Fibroblast of villous mesenchyme (primary cell): ENCODE results near the gene COTL1. TPM values are rescaled to one million over a fixed set of nuclear protein-coding genes. Genes with fewer than 3 reads are reported as not detected.

ENCODE experiments used
- DNase-seq: peaks from one replicate; pipeline ENCODE4 v3.0.0-alpha.2; 2010; ENCODE audit warnings: low read depth
- H3K4me3 ChIP-seq: 2 replicates; pipeline ENCODE4 v1.5.1; 2011; ENCODE audit warnings: low read depth, mild to moderate bottlenecking, low read length
- total RNA-seq: library from RNA; depleted of rRNA; stranded (reverse); fragments of >200 nt; gene quantifications from 2 replicates; pipeline ENCODE4 v1.2.3, GENCODE V29; 2012
- TF ChIP-seq, protein P1 (sequence below): IDR thresholded peaks from 2 replicates; pipeline ENCODE4 v1.5.1; 2012; ENCODE audit warnings: low read depth, mild to moderate bottlenecking, low read length; ENCODE audit not compliant: insufficient read depth

Gene COTL1
- total RNA-seq, 1 donor, result 265 TPM

DNA sequence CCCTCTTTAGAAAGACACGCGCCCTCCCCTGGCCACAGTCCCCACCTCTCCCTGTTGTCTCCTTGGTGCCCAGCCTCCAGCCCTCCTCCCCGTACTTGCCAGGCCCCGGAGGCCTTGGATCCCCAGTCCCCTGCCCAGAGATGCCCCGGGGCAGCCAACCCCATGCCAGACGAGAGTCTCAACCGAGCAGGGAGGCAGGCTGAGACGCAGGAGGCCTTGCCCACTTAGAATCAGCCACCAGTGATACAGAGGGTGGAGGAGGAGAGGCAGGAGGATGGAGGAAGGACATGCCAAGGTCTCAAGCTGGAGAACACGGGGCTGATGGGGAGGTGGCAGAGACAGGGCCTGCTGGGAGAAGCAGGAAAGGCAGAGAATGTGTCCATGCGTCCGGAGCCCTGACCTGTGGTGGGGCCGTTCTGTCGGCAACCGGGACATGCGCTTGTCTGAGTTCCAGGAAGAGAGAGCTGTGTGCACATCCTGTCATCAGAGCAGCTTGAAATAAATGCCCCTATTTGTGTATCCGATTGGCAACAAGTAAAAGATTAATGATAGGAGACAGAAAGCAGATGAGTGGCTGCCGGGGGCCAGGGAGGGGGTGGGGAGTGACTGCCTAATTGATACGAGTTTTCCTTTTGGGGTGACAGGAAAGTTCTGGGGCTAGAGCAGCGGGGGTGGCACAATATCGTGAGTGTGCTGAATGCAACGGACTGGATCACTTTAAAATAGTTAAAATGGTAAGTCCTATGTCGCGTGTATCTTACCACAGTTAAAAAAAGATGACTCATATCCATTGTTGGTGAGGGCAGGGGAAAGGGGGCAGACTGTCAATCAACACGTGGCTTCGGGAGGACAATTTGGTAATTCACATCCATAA, 68.7 kb downstream of the COTL1 start:
- TF ChIP-seq, protein P1, sequence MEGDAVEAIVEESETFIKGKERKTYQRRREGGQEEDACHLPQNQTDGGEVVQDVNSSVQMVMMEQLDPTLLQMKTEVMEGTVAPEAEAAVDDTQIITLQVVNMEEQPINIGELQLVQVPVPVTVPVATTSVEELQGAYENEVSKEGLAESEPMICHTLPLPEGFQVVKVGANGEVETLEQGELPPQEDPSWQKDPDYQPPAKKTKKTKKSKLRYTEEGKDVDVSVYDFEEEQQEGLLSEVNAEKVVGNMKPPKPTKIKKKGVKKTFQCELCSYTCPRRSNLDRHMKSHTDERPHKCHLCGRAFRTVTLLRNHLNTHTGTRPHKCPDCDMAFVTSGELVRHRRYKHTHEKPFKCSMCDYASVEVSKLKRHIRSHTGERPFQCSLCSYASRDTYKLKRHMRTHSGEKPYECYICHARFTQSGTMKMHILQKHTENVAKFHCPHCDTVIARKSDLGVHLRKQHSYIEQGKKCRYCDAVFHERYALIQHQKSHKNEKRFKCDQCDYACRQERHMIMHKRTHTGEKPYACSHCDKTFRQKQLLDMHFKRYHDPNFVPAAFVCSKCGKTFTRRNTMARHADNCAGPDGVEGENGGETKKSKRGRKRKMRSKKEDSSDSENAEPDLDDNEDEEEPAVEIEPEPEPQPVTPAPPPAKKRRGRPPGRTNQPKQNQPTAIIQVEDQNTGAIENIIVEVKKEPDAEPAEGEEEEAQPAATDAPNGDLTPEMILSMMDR, result no peak
- DNase-seq, result no peak
- no peak overlapping the region for H3K4me3 ChIP-seq

DNA sequence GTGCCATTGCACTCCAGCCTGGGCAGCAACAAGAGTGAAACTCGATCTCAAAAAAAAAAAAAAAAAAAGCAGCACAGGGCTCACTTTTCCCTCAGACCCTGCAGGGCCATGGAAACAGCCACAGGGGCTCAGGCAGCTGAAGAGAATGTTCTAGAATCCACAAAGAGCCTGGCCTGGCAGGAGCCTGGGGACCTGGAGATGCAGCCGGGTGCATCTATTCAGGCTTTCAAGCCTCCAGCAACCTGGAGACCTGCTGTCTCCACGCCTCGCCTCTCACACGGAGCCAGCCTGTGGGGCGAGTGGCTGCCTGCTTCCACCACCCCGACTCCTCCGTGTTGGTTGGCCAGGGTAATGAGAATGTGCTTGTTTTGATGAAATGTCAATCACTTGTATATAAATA, 69.4 kb downstream of the COTL1 start:
- no peak overlapping the region for H3K4me3 ChIP-seq
- TF ChIP-seq, protein P1, result no peak
- no peak for DNase-seq

DNA sequence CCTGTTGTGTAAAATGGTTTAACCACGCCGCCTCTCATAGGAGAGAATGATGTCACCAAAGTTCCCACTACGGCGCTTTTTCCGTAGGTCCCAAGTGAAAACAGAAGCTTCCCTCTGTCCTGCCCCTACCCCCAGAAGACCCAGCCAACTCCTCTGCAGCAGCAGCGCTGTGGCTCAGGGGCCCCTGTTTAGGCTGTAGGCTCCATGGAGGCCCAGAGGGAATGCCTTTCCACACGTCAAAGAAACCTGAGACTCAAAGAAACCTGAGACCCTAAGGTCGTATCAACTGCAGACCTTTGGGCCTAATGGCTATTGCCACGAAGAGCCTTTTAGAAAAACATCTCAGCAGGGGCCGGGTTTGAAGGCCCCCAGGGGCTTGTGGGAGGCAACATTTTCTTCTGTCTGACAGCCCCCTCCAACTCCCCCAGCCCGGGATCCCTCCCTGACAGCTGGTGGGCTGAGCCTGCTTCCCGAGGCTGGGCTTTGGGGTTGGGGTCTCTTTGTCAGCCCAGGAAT, 70.3 kb downstream of the COTL1 start:
- H3K4me3 ChIP-seq, result no peak overlapping the region
- no peak for DNase-seq
- TF ChIP-seq, protein P1, result no peak

DNA sequence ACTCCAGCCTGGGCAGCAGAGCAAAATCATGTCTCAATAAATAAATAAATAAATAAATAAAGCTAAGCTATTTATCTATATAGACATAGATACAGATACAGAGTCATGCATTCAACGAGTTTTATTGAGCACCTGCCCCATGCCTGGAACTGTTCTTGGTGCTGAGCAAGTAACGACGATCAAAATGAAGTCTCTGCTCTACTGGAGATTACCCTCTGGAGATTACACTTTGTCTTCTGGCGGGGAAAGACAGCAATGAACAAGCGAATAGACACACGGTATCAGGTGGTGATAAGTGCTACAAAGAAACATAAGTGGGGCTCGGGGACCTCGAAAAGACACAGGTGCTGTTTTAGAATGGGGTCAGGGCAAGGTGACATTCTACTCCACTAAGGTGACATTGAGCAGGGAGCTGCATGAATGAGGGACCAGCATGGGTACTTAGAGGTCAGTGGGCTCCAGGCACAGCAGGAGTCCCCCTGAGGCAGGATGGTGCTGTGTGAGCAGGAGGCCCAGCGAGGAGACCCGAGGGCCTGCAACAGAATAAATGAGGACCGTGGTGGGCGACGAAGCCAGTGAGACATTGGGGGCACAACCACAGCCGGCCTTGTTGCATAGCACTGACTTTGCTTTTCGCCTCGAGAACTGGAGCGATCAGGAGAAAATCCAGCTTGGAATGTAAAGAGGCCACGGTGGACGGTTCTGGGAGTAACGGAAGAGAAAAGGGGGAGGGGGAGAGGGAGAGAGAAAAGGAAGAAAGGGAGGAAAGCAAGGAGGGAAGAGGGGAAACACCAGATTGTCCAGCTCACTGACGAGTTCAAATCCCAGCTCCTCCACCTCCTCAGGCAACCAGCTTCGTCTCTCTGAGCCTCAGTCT, 71.0 kb downstream of the COTL1 start:
- TF ChIP-seq, protein P1, result no peak
- H3K4me3 ChIP-seq, result no peak overlapping the region
- no peak for DNase-seq

DNA sequence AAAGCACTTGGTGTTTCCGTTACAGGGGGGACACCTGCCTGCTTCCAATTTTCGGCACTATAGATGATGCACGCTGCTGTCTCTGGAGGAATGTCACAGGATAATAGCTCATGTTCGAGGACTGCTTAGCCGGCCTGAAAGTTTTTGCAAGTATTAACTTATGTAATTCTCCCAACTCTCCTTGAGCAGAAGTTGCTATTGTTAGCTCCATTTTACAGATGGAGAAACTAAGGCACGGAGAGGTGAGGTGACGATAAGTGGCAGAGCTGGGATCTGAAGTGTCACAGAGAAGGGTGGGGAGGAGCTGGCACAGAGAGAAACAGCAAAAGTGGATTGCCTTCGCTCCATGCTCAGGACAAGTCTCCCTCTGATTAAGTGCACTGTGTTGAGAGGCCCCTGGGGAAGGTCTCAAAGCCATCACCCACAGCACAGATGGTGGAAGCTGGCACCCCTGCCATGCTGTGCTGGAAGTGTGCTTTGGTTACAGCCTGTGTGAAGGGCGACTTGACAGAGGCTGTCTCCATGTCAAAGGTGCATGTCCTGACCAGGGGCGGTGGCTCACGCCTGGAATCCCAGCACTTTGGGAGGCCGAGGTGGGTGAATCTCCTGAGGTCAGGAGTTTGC, 72.7 kb downstream of the COTL1 start:
- TF ChIP-seq, protein P1, result no peak
- no peak overlapping the region for H3K4me3 ChIP-seq
- DNase-seq, result no peak

DNA sequence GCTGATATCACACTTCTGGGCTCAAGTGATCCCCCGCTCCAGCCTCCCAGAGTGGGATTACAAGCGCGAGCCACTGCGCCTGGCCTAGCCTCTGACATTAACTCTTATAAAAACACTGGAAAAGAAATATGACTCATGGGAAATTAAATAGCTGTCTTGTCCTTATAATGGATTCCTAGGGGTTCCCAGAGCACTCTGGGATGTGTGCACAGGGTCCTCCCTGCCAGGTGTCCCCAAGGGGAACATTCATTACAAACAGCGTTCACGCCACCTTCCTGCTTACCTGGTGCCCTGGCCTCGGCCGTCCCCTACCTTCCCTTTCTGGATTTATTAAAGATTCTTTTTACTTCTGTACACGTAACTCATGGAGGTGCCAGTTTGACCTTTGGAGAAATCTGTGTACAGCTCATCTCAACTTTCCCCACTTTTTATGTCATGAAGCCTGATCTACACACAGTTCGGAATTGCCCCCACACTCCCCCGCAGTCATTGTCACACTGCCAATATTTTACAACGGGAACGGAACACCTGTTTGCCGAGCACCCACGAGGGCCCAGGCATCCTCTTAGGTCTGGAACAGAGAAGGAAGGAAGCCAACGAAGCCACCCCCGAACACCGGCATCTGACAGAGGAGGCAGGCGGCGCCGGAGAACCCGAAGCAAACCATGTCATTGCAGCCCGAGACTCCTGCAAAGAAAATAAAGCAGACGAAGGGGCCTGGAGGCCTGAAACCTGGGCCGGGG, 73.7 kb downstream of the COTL1 start:
- TF ChIP-seq, protein P1, result no peak
- no peak overlapping the region for H3K4me3 ChIP-seq
- DNase-seq, result no peak
